Keratinocyte (primary cell): ENCODE results near the gene RXRA. TPM values are rescaled to one million over a fixed set of nuclear protein-coding genes. Genes with fewer than 3 reads are reported as not detected.

Experiments
- DNase-seq: peaks from one replicate; pipeline ENCODE4 v3.0.0-alpha.2; 2011; ENCODE audit warnings: low read depth, missing footprints, low spot score
- FAIRE-seq: peaks from 2 replicates; lab custom pipeline; 2011; peaks lifted over from hg19 to GRCh38; lab: Jason Lieb, UNC
- H2AFZ ChIP-seq: 2 replicates; pipeline ENCODE4 v1.6.0; 2012; ENCODE audit warnings: low read length, control low read depth, inconsistent platforms; ENCODE audit not compliant: control insufficient read depth
- H3K27ac ChIP-seq: 2 replicates; pipeline ENCODE4 v1.5.1; 2011; ENCODE audit warnings: low read length; ENCODE audit not compliant: control insufficient read depth, insufficient read depth
- H3K27me3 ChIP-seq: 3 replicates; pipeline ENCODE4 v1.6.0; 2011; ENCODE audit warnings: low read length; ENCODE audit not compliant: control insufficient read depth, insufficient read depth; ENCODE audit errors: extremely low read depth
- H3K36me3 ChIP-seq, 2 experiments: 2 replicates in 1 of 2; 3 replicates in 1 of 2; pipeline ENCODE4 v1.5.1; 2011; ENCODE audit warnings: low read length in 2 of 2, mild to moderate bottlenecking in 1 of 2; ENCODE audit not compliant: control insufficient read depth in 2 of 2, insufficient read depth in 2 of 2; ENCODE audit errors: extremely low read depth in 1 of 2
- H3K4me1 ChIP-seq: 3 replicates; pipeline ENCODE4 v1.5.1; 2011; ENCODE audit warnings: low read length; ENCODE audit not compliant: control insufficient read depth, insufficient read depth; ENCODE audit errors: extremely low read depth
- H3K4me2 ChIP-seq: 3 replicates; pipeline ENCODE4 v1.6.0; 2011; ENCODE audit warnings: low read depth, low read length; ENCODE audit not compliant: control insufficient read depth, insufficient read depth; ENCODE audit errors: extremely low read depth
- H3K4me3 ChIP-seq, 3 experiments: fragments of 200-600 bp in 1 of 3; sonication (generic) in 1 of 3; 2 replicates in 2 of 3; 3 replicates in 1 of 3; pipeline ENCODE4 v1.5.1; 2011 to 2016; ENCODE audit warnings: low read length in 3 of 3, mild to moderate bottlenecking in 3 of 3, control low read depth in 2 of 3, inconsistent platforms in 1 of 3, low read depth in 1 of 3, mixed read lengths in 1 of 3, mixed run types in 1 of 3, moderate library complexity in 1 of 3; ENCODE audit not compliant: control insufficient read depth in 2 of 3, insufficient read depth in 2 of 3; ENCODE audit errors: extremely low read depth in 1 of 3
- H3K79me2 ChIP-seq: 2 replicates; pipeline ENCODE4 v1.6.0; 2012; ENCODE audit warnings: low read length; ENCODE audit not compliant: control insufficient read depth, insufficient read depth
- H3K9ac ChIP-seq: 3 replicates; pipeline ENCODE4 v1.6.0; 2011; ENCODE audit warnings: low read length; ENCODE audit not compliant: control insufficient read depth, insufficient read depth; ENCODE audit errors: extremely low read depth
- H3K9me1 ChIP-seq: 3 replicates; pipeline ENCODE4 v1.6.0; 2011; ENCODE audit warnings: low read length; ENCODE audit not compliant: control insufficient read depth, insufficient read depth; ENCODE audit errors: extremely low read depth
- H3K9me3 ChIP-seq: 2 replicates; pipeline ENCODE4 v1.5.1; 2012; ENCODE audit warnings: low read depth, low read length; ENCODE audit not compliant: control insufficient read depth
- H4K20me1 ChIP-seq: 3 replicates; pipeline ENCODE4 v1.6.0; 2011; ENCODE audit warnings: low read length; ENCODE audit not compliant: control insufficient read depth, insufficient read depth; ENCODE audit errors: extremely low read depth
- EZH2 ChIP-seq: IDR thresholded peaks from one replicate; pipeline ENCODE4 v1.6.1; 2012; ENCODE audit warnings: inconsistent platforms, mild to moderate bottlenecking, low read length, moderate library complexity
- dilution Hi-C: fragments of 300-500 bp; cut with MboI; formaldehyde crosslinking; loops from one replicate; pipeline ENCODE4 v1.7.0; 2020; ENCODE audit warnings: low sequenced_read_pairs; ENCODE audit not compliant: extremely low pct_ligation_motif_present
- polyA plus RNA-seq, 5 experiments: library from polyadenylated mRNA; depleted of rRNA in 3 of 5; stranded (reverse) in 3 of 5; stranded (forward) in 1 of 5; unstranded in 1 of 5; fragments of >200 nt; gene quantifications; 1 replicate in 1 of 5; 2 replicates in 3 of 5; 3 replicates in 1 of 5; pipeline versions ENCODE4 v1.2.1 to v1.2.3, GENCODE V29; 2011 to 2012; ENCODE audit warnings: missing spikeins in 2 of 5, low read depth in 1 of 5, low replicate concordance in 1 of 5
- TF ChIP-seq, protein P1 (sequence below), 3 experiments: IDR thresholded peaks in 1 of 3; conservative IDR thresholded peaks in 1 of 3; optimal IDR thresholded peaks in 1 of 3; 2 replicates in 2 of 3; 3 replicates in 1 of 3; pipeline versions ENCODE3 to v1.5.1; 2011; ENCODE audit warnings: low read length in 3 of 3, mild to moderate bottlenecking in 3 of 3, moderate library complexity in 2 of 3, control low read depth in 1 of 3, inconsistent platforms in 1 of 3; ENCODE audit not compliant: insufficient read depth in 2 of 3; ENCODE audit errors: extremely low read depth in 1 of 3

The RXRA gene
- polyA plus RNA-seq, 1 donor (not counting 4 experiments of a cell fraction or from before 2014, with no cell fraction given) = 9.7 TPM

DNA sequence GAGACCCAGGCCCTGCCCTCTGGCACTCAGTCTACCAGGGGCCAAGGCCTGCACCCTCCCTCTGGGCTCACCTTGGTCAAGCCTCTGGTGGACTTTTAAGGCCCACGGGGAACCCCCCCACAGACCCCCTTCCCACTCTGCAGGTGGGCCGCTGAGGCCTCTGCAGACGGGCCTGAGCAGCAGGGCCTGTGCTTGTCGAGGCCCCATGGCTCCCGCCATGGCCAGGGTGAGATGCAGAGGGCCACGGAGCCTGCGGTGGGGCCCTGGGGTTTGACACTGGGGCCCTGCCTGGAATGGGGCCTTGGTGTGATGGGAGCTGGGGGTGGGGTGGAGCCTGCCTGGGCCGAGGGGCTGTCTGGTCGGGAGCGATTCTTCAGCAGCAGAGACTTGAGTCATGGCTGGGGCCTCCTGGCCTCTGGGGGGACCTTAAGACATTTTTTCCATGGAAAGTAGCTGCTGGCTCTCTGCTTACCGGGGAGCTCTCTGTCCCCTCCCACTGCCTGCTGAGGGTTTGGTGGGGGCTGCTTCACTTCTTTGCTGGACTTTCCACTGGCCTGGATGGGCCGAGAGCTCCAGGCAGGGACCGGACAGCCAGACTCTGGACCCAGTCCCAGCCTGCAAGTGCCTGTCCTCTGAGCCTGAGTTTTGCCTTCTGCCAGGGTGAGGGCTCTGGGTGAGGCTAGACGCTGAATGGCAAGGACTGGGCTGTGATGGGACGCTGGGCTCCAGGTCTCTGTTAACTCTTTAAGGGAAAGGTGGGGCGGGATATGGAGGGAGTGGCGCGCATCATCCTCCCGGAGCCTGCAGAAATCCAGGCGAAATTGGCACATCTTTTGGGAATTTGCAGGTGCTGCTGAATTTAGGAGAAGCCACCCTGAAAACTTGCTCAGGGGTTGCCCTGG is 132.2 kb downstream of the RXRA start:
- Histone ChIP-seq H3K4me2 (no peak overlapping the region), H2AFZ (no peak overlapping the region), H3K4me3 (no peak overlapping the region), H3K9me1 (no peaks in the 10 kb centered on the region), H3K9ac (no peak overlapping the region), H3K27me3 (peaks cover 6% of the 10 kb centered on the region), H3K4me1 (peaks cover 12% of the 10 kb centered on the region), H3K79me2 (no peaks in the 10 kb centered on the region), H4K20me1 (no peaks in the 10 kb centered on the region), H3K9me3 (peaks cover 3% of the 10 kb centered on the region), H3K27ac (no peak overlapping the region), H3K36me3 (no peaks in the 10 kb centered on the region)
- FAIRE-seq (no peak), DNase-seq (no peak)
- no peak for TF ChIP-seq EZH2
- TF ChIP-seq, protein P1, sequence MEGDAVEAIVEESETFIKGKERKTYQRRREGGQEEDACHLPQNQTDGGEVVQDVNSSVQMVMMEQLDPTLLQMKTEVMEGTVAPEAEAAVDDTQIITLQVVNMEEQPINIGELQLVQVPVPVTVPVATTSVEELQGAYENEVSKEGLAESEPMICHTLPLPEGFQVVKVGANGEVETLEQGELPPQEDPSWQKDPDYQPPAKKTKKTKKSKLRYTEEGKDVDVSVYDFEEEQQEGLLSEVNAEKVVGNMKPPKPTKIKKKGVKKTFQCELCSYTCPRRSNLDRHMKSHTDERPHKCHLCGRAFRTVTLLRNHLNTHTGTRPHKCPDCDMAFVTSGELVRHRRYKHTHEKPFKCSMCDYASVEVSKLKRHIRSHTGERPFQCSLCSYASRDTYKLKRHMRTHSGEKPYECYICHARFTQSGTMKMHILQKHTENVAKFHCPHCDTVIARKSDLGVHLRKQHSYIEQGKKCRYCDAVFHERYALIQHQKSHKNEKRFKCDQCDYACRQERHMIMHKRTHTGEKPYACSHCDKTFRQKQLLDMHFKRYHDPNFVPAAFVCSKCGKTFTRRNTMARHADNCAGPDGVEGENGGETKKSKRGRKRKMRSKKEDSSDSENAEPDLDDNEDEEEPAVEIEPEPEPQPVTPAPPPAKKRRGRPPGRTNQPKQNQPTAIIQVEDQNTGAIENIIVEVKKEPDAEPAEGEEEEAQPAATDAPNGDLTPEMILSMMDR (optimal IDR thresholded peaks at IDR 0.05 in 1 of 3, IDR thresholded peaks at IDR 0.05 in 1 of 3, conservative IDR thresholded peaks at IDR 0.05 in 1 of 3; ENCODE audit: extremely low read depth in 1 of 3, insufficient read depth in 2 of 3, low read length in 3 of 3) = no peak
- dilution Hi-C loops = no loop called here

DNA sequence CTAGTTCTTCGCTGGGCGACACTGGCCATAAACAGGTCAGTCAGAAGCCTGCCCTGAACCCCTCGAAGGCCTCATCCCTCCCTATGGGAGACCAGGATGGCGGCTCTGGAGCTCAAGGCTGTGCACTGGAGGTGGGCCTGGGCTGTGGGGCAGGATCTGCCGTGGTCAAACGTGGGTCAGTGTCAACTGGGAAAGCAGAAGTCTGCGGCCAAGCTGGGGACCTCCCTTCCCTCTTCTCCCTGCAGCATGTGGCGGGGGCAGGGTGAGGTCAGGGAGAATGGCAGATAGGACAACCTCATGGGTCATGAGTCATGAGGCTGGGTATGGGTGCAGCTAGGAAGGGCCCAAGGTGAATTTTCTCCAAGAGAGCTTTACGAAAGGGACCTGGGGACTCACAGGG is 132.9 kb downstream of the RXRA start:
- Histone ChIP-seq H3K27me3 (peaks cover 11% of the 10 kb centered on the region), H3K36me3 (no peaks in the 10 kb centered on the region), H3K9me3 (peaks cover 3% of the 10 kb centered on the region), H4K20me1 (no peaks in the 10 kb centered on the region), H3K4me3 (no peak overlapping the region), H3K79me2 (no peaks in the 10 kb centered on the region), H3K9me1 (no peaks in the 10 kb centered on the region), H3K9ac (no peak overlapping the region), H3K27ac (no peak overlapping the region), H2AFZ (no peak overlapping the region), H3K4me2 (no peak overlapping the region), H3K4me1 (peaks cover 12% of the 10 kb centered on the region)
- dilution Hi-C loops = no loop called here
- FAIRE-seq (no peak), DNase-seq (no peak)
- no peak for TF ChIP-seq EZH2
- TF ChIP-seq, protein P1 (optimal IDR thresholded peaks at IDR 0.05 in 1 of 3, IDR thresholded peaks at IDR 0.05 in 1 of 3, conservative IDR thresholded peaks at IDR 0.05 in 1 of 3; ENCODE audit: extremely low read depth in 1 of 3, insufficient read depth in 2 of 3, low read length in 3 of 3) = no peak
